Fibroblast of villous mesenchyme (primary cell): ENCODE results near the gene FRMD4B. TPM values are rescaled to one million over a fixed set of nuclear protein-coding genes. Genes with fewer than 3 reads are reported as not detected.
A peak's percentile ranks its signal among the peaks of the same experiment; 100 is the strongest.

Experiments used
- DNase-seq: peaks from one replicate; pipeline ENCODE4 v3.0.0-alpha.2; 2010; ENCODE audit warnings: low read depth
- H3K4me3 ChIP-seq: 2 replicates; pipeline ENCODE4 v1.5.1; 2011; ENCODE audit warnings: low read depth, mild to moderate bottlenecking, low read length
- CTCF ChIP-seq: IDR thresholded peaks from 2 replicates; pipeline ENCODE4 v1.5.1; 2012; ENCODE audit warnings: low read depth, mild to moderate bottlenecking, low read length; ENCODE audit not compliant: insufficient read depth
- total RNA-seq: library from RNA; depleted of rRNA; stranded (reverse); fragments of >200 nt; gene quantifications from 2 replicates; pipeline ENCODE4 v1.2.3, GENCODE V29; 2012

The FRMD4B gene
- total RNA-seq, 1 donor: under 0.01 TPM

DNA sequence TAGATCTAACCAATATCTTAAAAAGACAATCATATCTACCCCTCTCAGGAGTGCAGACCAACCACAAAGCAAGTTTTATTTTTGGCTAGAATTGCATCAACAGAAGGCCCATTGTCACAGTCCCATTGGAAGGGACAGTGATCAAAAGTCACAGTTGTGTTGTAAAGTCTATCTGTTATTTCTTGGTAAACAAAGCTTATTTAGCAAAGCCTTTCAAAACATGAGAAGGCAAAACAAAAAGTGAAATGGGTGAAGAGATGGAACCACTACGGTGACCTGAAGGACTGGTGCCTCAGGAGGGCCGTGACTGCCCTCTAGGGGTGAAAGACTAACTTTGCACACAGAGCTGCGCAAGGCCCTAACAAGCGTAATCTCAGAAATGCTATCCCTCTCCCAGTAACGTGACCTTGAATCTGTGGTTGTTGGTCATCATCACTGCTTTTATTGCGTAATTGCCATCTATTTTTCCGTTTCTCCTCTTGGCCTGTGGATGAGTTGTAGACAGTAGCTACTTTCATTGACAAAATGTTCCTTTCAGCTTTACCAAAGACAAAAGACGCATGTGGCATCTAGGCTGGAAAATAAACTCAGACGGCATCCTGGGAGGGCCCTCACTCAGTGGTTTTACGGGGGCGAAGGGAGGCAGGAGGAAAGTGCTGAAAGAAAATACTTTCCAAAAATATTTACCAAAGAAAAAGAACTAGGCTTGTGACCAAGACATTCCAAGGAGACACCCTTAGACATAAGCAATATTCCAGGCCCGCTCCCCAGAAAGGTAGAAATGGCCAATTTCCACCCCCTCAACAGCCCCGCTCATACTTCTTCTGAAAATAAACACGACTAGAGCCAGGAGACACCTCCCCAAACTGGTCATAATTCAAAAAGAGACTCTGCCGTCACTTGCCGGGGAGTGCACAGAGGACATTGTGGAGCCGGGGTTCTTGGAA, 79.4 kb downstream of the FRMD4B start:
- peak; percentile 95 for TF ChIP-seq CTCF
- H3K4me3 ChIP-seq: no peak overlapping the region
- DNase-seq: peak; percentile 94

GRCh38 chr3:69305011-69305410, 80.9 kb downstream of the FRMD4B start:
- H3K4me3 ChIP-seq: no peak overlapping the region
- no peak for TF ChIP-seq CTCF
- DNase-seq: peak; percentile 10

- DNase-seq: peak; percentile 72
- H3K4me3 ChIP-seq: no peak overlapping the region
- TF ChIP-seq CTCF: no peak
These were observed 81.5 kb downstream of the FRMD4B start for GRCh38 chr3:69304396-69304795.

DNA sequence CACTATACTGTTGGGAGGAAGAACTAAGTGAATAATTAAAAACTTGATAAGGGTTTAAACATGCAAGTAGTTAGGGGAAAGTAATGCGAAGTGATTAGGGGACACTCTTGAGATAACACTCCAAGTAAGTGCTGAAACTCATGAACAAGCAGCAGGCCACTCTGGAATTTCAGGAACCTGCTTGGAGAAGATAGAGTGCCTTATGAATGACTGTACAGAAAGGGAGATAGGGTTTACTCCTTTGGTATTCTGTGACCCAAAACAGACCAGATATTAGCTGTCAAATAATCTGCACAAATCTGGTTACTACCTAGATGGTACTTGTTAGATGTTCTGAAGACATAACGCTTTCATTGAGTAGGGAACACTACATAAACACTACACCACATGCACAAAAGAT, 85.6 kb downstream of the FRMD4B start:
- no peak for TF ChIP-seq CTCF
- H3K4me3 ChIP-seq: no peak overlapping the region
- DNase-seq: peak; percentile 26

- no peak overlapping the region for H3K4me3 ChIP-seq
- peak; percentile 9 for TF ChIP-seq CTCF
- no peak for DNase-seq
These were observed 86.5 kb downstream of the FRMD4B start for GRCh38 chr3:69299344-69299743.

GRCh38 chr3:69297501-69297900, 88.4 kb downstream of the FRMD4B start:
- DNase-seq: no peak
- no peak for TF ChIP-seq CTCF
- no peak overlapping the region for H3K4me3 ChIP-seq
